Myocyte (in vitro differentiated cells): ENCODE data around the gene TAF4. TPM values are rescaled to one million over a fixed set of nuclear protein-coding genes. Genes with fewer than 3 reads are reported as not detected.
A peak's percentile ranks its signal among the peaks of the same experiment; 100 is the strongest.
"Not testable (repeated sequence)": the region's sequence is repeated elsewhere in the genome, so short reads cannot be mapped to it uniquely, and the experiment has no call there.

ENCODE experiments used
- DNase-seq: peaks from one replicate; pipeline ENCODE4 v3.0.0-alpha.2; 2012; ENCODE audit warnings: low read depth
- total RNA-seq: library from RNA; depleted of rRNA; stranded (reverse); fragments of >200 nt; gene quantifications from 2 replicates; pipeline ENCODE4 v1.2.3, GENCODE V29; 2014

Gene TAF4
- total RNA-seq, 1 donor from 2014 or later = 6.4 TPM

DNA sequence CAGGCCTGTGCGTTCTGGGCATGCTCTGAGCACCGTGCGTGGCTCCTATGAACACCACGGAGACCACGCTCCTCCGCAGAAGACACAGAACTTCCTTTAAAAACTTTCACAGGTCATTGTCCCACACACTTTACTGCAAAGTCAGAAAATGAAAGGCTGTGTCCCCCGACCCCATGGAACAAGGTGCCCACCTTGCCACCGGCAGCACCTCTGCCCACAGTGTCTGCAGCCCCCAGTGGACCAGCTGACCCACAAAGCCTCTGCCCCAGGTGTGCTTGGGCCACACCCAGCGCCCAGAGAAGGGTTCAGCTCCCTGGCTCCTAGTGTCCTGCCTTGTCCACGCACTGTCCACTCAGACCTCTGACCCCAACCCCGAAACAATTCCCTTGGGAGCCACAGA lies 8.7 kb downstream of the TAF4 start:
- no peak for DNase-seq

DNA sequence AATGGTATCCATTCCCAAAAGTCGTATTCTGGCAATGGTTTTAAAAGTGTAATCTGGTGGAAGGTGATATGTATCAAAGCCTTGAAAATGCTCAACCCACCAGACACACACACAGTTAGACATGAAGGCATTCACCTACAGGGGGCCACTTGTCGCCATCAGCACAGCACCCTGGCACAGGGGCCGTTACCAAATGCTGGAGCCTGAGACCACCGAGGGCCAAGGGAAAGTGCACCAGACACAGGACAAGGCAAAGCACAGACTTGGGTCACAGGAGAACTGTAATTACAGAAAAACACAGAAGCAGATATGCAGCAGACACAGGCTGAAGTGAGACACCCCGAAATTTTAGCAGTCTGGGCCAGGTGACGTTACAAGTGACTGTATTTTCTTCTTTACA lies 9.3 kb downstream of the TAF4 start:
- DNase-seq = no peak

DNA sequence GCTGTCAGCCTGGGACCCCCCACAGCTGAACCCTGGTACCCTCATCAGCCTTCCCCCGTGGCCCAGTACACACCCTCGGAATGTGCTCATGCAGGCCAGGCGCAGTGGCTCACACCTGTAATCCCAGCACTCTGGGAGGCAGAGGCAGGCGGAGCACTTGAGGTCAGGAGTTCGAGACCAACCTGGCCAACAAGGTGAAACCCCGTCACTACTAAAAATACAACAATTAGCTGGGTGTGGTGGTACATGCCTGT lies 9.9 kb downstream of the TAF4 start:
- DNase-seq = not testable (repeated sequence)

DNA sequence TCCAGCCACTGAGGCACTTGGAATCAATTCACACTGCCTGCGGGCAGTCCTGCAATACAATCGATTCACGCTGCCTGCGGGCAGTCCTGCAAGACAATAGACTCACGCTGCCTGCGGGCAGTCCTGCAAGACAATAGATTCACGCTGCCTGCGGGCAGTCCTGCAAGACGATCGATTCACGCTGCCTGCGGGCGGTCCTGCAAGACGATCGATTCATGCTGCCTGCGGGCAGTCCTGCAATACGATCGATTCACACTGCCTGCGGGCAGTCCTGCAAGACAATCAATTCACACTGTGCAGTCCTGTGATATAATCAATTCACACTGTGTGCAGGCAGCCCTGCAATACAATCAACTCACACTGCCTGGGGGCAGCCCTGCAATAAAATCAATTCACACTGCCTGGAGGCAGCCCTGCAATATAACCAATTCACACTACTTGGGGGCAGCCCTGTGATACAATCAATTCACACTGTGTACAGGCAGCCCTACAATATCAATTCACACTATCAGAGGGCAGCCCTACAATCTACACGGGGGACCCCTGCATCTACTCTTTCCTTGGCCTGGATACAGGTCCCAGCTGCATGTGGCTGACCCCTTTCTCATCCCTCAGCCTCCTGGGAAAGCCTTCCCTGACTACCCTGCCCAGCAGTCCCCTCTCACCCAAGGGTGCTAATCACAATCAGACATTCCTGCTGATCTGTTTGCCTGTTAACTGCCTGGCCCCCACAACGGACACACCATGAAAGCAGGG lies 10.4 kb downstream of the TAF4 start:
- no peak for DNase-seq

DNA sequence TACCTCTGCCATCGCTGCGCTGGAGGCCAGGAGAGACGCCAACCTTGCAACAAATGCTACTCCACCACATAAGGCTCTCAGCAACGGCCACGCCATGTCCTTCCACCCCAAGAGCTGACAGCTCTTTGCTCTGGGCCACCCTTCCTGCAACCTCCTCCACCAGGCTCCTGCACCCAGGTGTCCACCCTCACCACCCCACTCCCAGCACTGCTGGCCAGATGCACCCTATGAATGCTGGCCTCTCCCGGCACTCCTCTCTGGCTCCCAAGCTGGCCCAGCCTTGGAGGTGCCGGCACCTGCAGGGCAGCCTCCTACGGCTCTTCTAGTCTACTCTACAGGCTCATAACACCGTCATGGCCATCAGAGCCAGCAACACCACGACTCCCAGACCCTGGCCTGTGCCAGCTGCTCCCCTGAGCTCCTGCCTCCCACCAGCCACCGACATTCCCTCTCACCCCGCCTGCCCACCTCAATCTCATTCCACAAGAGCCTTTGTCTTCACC lies 11.2 kb downstream of the TAF4 start:
- peak; percentile 26 for DNase-seq

DNA sequence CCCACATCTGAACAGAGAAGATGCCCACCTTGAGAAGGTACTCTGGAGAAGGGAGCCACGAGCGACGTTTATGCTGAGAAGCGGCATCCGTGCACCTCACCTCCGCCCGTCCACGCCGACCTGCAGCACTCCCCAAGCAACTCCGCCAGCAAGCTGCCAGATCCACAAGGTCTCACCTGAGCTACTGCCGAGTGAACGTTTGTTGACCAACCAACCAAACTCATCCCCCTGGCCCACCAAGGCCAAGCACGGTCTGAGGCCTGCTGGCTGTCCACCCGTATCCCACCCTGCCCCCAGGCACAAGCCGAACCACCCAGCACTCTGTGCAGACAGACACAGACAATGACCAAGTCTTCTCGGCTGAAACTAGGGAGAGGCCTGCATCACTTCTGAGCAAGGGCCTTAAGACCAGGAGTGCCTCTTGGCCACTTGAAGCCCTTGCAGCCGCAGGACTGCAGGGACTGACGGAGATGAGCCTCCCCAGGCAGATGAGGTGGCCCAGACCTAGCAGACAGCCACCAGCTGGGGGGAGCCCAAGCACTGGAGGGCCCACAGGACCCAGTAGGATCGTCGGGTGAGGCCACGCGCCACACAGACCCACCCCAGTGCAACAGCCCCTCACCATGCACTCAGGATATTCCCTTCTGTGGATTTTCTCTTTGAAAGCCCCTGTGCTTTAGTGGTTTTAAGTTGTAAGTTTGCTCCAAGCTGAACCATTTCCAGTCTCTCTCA lies 12.1 kb downstream of the TAF4 start:
- DNase-seq = no peak

DNA sequence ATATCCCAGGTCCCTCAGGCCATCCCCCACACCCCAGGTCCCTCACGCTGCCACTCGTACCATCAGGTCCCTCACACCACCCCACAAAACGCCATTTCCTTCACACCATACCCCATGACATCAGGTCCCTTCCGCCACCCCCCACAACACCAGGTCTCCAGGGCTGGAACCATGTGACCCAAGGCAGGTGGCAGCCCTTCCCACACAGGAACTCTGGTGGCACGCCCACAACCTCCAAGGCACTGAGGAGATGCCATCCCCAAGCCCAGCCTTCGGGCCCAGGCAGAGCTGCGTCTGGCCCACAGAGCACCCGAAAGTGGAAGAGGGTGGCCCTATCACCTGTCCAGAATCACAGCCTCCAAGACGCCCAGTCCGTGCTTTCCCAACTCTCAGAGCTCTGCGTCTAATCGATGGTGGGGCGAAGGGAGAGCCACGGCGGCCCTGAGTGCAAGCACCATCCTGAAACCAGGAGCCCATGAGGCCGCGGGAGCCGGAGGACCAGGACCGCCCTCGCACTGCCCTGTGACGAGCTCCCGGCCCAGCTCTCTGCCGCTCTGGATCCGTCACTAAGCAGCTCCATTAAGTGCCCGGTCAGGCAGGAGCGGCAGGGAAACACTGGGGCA lies 12.7 kb downstream of the TAF4 start:
- no peak for DNase-seq

DNA sequence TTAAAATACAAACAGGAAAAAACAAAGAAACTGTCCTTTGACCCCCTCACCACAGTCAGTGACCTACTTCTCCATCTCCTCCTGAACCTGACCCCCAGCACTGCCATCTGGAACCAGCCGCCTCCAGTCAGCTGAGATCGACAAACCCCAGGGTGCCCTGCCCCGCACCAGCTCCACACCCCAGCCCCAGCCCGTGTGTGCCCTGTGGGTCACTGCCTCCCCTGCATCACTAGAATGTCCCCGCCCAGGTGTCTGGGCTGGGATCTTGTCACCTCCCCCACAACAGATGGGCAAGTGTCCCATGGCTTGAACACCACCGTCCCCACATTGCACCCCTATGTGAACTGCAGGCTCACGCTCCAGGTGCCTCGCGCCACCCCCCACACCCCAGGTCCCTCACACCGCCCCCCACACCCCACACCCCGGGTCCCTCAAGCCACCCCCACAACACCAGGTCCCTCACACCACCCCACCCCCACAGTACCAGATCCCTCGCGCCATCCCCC lies 13.3 kb downstream of the TAF4 start:
- no peak for DNase-seq

DNA sequence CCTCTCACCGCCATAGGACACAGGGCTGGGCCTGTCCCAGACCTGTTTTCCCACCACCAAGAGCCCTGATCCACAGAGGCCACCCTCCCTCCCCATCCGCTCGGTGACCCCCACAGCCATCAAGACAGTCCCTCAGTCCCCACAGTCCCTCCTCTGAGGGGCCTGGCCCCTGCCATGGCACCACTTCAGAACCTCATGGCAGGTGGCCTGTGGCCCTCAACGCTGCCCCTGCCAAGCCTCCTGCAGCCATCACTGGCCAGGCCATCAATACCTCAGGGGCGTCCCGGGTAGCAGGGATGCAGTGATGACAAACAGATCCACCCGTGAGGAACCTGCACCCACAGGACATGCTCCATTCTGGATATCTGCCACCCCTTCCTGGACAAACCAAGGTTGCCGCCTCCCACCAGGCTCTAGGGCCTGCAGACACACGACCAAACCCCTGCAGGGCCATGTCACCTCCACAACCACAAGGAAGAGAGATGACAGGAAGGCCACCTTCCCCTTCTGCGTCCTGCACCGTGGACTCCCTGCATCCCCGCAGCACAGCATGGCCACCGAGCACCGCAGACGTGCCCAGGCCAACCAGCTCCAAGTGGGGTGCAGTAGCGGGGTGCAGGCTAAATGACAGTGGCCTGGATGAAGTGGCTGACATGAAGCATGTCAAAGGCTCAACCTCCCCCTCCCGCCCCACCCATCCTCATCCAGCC lies 14.0 kb downstream of the TAF4 start:
- DNase-seq = no peak

DNA sequence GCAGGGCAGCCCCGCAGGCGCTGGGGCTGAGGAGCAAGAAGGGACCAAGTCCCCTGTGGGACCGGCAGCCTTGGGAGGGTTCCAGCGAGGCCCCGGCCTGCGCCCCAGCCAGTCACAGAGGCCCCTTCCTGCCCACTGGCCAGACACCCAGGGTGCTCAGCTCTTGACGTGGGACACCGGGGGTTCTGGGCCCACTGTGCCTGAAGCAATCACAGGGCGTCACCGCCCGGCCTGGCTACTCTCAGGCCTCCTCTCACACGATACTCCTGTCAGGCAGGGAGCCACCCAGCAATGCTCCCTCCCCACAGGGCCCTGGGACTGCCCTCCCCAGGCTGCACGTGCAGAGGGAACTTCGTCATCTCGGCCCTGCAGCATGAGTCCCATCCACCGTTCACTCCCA lies 14.5 kb downstream of the TAF4 start:
- DNase-seq = no peak

DNA sequence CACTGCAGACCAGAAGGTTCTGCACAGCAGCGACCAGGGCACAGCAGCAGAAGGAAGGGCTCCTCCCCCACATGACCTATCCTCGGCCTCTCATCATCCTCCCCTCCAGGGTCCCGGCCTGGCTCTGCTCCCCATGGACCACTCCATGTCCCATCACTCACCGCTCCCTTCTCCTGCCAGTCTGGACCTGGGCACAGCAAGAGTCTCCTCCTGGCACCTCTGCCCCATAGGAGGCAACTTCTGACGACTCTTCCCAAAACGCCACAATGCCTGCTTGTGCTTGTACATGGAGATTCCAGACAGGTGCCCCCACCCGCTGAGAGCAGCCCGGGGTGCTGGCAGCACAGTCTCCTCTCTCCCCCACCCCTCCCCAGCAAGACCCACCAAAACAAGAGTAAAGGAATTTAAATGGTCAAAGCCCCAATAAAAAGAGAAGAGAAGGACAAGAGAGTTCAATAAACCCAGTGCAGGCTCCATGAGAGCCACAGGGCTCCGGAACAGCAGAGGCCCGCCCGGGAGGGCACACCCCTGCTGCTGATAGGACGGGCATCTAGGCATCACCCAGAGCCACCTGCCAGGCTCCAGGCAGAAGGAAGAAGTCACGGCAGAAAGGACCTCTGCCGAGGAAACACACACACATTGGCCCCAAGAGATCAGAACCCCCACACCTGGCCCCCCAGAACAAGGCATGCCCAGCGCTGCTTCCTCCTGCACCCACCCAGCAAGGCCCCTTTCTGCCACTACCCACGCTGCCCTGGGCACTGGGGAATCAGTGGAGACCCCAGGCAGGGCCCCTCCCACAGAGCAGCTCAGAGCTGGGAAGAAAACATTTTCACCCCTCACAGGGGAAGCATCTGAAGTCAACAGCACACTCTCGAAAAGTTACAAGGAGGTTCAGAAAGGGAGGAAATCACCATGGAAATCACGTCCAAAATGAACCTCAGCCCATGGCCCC lies 15.2 kb downstream of the TAF4 start:
- DNase-seq = no peak

DNA sequence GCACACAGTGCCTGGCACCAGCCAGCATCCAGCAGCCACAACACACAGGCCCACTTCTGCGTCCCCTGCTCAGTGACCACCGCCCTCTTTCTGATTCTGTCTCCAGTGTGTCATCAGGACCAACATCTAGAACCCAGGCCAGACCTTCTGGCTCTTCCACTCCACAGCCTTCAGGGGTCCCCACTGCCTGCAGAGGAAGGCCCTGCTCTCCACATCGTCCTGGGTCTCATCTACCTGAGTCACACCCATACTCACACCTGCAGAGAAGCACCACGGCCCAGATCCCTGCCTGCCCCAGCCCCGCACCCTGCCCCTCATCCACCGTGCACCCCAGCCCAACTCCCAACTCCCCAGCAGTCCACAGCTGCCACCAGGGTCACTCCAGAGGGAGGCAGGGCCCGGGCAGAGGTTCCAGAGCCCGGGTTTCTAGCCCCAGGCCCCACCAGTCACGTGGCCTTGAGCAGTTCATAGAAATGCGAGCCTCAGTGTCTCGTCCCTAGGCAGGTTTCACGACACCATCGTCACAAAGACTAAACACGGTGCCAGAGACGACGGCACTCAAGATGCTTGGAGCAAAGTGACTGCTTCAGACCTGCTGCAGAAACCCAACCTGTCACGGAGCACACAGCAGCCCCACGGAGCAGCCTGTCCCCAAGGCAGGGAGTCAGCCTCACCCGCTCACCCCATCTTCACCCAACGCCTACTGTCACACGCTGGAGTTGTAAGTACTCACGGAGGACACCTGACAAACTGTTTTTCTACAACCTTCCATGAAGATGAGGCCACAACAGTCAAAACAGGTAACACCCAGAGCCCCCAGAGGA lies 16.1 kb downstream of the TAF4 start:
- no peak for DNase-seq

DNA sequence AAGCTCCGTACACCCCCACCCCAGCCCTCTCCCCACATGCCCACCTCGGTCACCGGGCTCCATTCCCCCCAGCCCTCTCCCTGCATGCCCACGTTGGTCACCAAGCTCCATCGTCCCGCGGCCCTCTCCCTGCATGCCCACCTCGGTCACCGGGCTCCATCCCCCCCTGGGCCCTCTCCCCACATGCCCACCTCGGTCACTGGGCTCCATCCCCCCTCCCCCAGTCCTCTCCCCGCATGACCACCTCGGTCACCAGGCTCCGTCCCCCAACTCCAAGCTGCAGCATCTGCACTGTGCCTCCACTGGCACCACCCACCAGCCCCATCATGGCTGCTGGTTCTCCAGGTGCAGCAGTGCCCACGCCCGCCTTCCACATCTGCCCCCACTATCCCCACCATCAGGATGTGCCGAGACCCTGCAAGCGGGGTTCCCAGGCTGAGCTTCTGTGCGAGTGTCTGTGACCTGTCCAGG lies 16.8 kb downstream of the TAF4 start:
- DNase-seq = no peak

DNA sequence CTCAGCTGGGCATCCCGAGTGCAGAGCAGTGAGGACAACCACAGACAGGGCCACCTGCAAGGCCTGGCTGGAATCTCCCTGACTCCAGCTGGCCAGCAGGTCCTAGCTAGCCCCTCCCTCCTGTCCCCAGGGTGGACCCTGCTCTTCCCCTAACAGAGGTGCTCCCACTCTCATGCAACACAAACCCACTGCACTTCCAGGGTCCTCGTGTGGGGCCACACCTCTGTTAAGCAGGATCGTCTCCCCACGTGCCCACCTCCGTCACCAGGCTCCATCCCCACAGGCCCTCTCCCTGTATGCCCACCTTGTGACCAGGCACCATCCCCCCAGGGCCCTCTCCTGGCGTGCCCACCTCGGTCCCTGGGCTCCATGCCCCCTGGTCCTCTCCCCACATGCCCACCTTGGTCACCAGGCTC lies 17.3 kb downstream of the TAF4 start:
- no peak for DNase-seq

DNA sequence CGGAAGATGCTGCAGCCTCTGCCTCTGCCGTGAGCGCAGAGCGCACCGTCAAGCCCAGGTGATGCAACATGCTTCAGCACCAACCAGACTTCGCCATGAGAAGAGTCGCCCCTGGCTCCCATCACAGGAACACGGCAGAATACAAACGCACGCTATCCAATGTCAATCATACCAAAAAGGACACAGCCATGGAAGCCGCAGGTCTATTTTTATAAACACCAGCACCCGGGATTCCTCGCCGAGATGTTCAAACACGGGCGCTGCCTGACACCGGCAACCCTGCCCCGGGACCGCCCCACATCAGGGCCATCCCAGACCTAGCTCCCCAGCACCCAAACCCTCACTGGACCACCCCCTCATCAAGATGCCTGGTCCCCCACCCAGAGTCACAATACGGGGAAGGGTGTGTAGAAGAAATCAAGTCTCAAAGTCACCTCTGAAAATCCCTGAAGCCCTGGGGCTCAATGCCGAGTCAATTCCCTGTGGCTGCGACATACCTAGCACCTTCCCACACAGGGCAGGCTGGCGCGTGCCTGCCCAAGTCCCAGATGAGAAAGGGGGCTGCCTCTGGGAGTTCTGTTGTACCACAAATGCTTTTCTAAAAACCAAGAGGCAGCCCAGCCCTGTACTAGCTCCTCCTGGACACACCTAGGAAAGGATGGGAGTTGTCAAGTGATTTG lies 17.9 kb downstream of the TAF4 start:
- DNase-seq = no peak

DNA sequence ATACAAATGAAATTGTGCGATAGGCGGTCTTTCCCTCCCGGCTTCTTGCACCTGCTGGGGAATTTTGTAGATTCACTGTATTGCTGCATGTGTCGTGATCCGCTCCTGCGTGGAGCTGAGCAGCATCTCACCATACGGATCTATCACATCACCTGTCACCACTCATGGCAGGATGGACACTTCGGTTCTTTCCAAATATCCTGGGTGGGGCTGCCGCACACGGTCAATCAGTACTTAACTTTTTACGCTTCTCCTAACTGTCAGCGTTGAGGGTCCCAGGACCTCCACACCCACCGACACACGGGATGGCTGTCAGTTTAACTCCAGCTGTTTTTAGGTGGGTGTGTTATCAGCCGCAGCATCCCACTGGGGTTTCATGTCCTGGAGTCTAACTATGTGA lies 19.2 kb downstream of the TAF4 start:
- no peak for DNase-seq

DNA sequence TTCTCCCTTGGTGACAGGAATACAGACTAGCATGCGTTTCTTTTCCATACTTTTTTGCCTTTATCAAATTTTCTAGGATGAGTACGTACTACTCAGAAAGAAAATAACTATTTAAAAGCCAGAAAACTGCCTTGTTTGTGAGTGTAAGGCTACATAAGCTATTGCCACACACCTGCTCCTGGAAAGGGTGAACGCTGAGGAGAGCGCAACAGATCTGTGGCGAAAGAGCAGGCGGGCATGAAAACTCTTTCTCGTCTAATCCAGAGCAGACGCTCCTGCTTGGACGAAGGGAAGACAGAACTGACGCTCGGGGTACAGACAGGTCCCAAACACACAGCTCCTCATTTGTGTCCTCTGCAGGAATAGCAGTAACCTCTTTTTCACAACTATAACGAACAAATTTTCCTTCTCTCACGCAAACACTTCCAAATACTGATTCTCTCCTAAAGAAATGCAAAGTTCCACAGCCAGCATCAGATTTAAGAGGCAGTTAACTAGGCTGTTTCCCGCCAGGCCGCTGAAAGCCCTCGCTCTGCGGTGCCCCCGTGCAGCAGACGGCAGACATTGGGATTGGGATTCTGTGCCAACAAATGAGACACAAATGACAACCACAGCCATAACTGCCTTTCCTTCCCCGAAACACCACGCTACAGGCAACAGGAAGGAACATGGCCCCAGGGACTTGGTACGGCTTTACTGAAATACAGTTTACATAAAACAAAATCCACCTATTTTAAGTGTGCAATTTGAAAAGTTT lies 20.0 kb downstream of the TAF4 start:
- no peak for DNase-seq

DNA sequence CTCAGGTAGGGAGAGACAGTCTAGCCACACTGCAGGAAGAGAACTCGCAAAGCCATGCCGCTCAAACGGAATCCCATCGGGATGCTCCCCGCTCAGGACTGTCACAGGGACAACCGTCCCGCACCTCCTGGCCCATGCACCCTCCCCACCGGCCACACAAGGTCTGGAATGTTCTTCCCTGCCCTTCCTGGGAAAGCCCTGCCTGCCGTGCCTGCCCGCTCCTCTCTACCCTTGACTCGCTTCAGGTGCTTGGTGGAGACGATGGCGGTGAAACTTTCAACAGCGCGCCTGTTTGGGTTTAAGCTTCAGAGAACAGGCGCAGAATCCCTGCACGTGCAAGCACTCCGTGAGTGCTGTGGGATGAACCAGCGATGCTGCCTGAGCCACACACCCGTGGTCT lies 20.6 kb downstream of the TAF4 start:
- DNase-seq = no peak
